Kidney epithelial cell (primary cell): Measurements from ENCODE around the gene SMAD3. TPM values are rescaled to one million over a fixed set of nuclear protein-coding genes. Genes with fewer than 3 reads are reported as not detected.

Source experiments
- DNase-seq: peaks from one replicate; pipeline ENCODE4 v3.0.0-alpha.2; 2010; ENCODE audit warnings: low read depth
- H3K27me3 ChIP-seq: 2 replicates; pipeline ENCODE4 v1.6.0; 2011; ENCODE audit warnings: low read length; ENCODE audit not compliant: control insufficient read depth, insufficient read depth
- H3K36me3 ChIP-seq: 2 replicates; pipeline ENCODE4 v1.5.1; 2011; ENCODE audit warnings: low read length; ENCODE audit not compliant: control insufficient read depth, insufficient read depth
- H3K4me3 ChIP-seq: 2 replicates; pipeline ENCODE4 v1.5.1; 2011; ENCODE audit warnings: low read depth, mild to moderate bottlenecking, control low read depth, low read length
- total RNA-seq: library from RNA; depleted of rRNA; stranded (reverse); fragments of >200 nt; gene quantifications from 2 replicates; pipeline ENCODE4 v1.2.3, GENCODE V29; 2015
- TF ChIP-seq, protein P1 (sequence below): IDR thresholded peaks from 2 replicates; pipeline ENCODE4 v1.5.1; 2011; ENCODE audit warnings: mild to moderate bottlenecking, moderate library complexity, low read length, control low read depth, inconsistent platforms; ENCODE audit not compliant: insufficient read depth, poor library complexity, severe bottlenecking

The SMAD3 gene
- total RNA-seq, 1 donor from 2014 or later, result 34.8 TPM

DNA sequence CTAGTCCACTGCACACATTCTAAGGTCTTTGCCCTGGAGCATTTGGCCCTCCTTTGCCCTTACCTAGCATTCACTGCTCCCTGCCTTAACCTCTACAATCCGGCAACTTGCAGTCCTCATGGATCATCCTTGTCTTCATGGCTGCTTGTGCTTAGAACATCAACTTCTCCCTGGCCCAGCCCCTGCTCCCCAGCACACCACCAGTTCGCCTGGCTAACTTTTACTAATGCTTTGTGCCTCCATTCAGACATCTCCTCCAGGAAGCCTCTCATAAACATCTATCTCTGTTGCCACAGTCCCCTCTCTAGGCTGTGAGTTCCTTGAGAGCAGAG is 131.9 kb downstream of the SMAD3 start:
- H3K27me3 ChIP-seq, result no peaks in the 10 kb centered on the region
- H3K4me3 ChIP-seq, result no peak overlapping the region
- TF ChIP-seq, protein P1, sequence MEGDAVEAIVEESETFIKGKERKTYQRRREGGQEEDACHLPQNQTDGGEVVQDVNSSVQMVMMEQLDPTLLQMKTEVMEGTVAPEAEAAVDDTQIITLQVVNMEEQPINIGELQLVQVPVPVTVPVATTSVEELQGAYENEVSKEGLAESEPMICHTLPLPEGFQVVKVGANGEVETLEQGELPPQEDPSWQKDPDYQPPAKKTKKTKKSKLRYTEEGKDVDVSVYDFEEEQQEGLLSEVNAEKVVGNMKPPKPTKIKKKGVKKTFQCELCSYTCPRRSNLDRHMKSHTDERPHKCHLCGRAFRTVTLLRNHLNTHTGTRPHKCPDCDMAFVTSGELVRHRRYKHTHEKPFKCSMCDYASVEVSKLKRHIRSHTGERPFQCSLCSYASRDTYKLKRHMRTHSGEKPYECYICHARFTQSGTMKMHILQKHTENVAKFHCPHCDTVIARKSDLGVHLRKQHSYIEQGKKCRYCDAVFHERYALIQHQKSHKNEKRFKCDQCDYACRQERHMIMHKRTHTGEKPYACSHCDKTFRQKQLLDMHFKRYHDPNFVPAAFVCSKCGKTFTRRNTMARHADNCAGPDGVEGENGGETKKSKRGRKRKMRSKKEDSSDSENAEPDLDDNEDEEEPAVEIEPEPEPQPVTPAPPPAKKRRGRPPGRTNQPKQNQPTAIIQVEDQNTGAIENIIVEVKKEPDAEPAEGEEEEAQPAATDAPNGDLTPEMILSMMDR, result no peak
- no peak for DNase-seq
- H3K36me3 ChIP-seq, result no peaks in the 10 kb centered on the region

- Histone ChIP-seq H3K4me3 (no peak overlapping the region), H3K36me3 (no peaks in the 10 kb centered on the region), H3K27me3 (no peaks in the 10 kb centered on the region)
- TF ChIP-seq, protein P1, result no peak
- no peak for DNase-seq
Observed at GRCh38 chr15:67198157-67198754, 132.9 kb downstream of the SMAD3 start.

- Histone ChIP-seq H3K4me3 (no peak overlapping the region), H3K27me3 (no peaks in the 10 kb centered on the region), H3K36me3 (no peaks in the 10 kb centered on the region)
- TF ChIP-seq, protein P1, result no peak
- DNase-seq, result no peak
Observed at GRCh38 chr15:67199391-67199790, 134.0 kb downstream of the SMAD3 start.

DNA sequence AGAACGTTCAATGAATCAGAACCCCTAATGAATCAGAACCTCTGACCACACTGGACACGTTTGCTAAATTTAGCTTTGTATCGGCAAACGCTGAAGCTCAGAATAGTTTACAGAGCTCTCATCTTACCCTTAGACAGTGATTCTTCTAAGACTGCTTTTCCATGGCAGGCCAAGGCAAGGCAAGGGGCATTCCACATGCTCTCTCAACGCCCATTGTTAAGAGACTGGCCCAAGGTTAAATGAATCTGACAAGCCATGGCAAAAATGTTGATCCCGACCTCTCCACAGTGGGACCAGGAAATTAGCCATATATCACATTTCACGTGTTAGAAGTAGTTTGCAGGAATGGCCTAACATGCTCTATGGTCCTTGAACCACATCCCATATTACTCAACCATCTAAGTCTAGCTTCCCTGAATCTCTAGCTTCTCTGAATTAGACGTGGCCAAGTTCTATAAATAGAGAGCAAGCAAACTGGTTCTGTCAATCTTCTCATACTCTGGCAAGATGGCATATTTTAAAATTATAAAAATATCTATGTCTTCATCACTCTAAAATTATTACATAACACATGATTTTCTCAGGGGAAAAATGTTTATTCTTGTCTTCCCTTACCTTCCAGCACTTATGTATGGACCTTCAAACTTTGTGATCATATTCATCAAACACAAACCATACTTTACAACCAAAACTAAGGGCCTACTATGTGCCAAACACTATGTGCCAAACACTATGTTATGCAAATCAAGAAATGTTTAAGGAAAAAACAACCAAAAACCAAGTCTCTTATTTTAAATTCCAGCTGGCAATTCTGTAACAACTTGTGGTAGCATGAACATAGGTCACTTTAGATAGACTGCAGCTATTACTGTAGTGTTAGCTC is 134.7 kb downstream of the SMAD3 start:
- Histone ChIP-seq H3K4me3 (no peak overlapping the region), H3K27me3 (no peaks in the 10 kb centered on the region), H3K36me3 (no peaks in the 10 kb centered on the region)
- DNase-seq, result no peak
- TF ChIP-seq, protein P1, result no peak

DNA sequence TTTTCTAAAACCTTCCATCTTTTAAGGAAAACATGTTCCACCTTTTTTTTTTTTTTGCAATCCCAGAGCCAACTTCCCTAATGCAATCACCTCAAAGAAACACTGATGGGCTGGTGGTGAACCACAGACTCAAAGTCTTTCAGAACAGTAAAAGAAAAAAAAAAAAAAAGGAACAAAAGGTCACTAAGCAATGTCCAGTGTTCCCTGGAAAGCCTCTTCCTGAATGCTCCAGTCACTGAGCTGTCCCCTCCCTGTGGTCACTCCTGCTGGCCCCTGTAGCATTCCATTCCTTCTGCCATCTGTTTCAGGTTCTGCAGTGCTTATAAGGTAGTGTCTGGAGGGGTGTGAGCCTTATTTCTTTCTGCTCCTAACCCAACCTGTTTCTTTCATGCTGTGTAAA is 135.7 kb downstream of the SMAD3 start:
- peak; percentile 35 for DNase-seq
- no peaks in the 10 kb centered on the region for H3K27me3 ChIP-seq
- TF ChIP-seq, protein P1, result no peak
- no peaks in the 10 kb centered on the region for H3K36me3 ChIP-seq
- no peak overlapping the region for H3K4me3 ChIP-seq

- no peak for DNase-seq
- Histone ChIP-seq H3K27me3 (no peaks in the 10 kb centered on the region), H3K36me3 (no peaks in the 10 kb centered on the region), H3K4me3 (no peak overlapping the region)
- TF ChIP-seq, protein P1, result no peak
Observed at GRCh38 chr15:67202091-67202490, 136.7 kb downstream of the SMAD3 start.
